ENCODE measurements around the gene ATP2A1.

The ATP2A1 gene

GRCh38 chr16:28915181-28915580 is 36.9 kb downstream of the ATP2A1 start:
- TF ChIP-seq NFIC (IDR thresholded peaks at IDR 0.05) (no peak), YY1 (IDR thresholded peaks at IDR 0.05; ENCODE audit: low read depth) (no peak), TAF1 (IDR thresholded peaks at IDR 0.05; ENCODE audit: low read depth) (no peak), CREB1 (IDR thresholded peaks at IDR 0.05; ENCODE audit: low read depth) (no peak), ZBTB7A (IDR thresholded peaks at IDR 0.05; ENCODE audit: low read depth) (no peak), RAD21 (IDR thresholded peaks at IDR 0.05; ENCODE audit: low read depth) (no peak), EP300 (IDR thresholded peaks at IDR 0.05; ENCODE audit: borderline replicate concordance) (no peak), CEBPB (IDR thresholded peaks at IDR 0.05) (no peak), EGR1 (IDR thresholded peaks at IDR 0.05) (no peak), REST (IDR thresholded peaks at IDR 0.05; ENCODE audit: low read depth) (no peak), TCF12 (IDR thresholded peaks at IDR 0.05; ENCODE audit: low read depth) (no peak), TEAD4 (IDR thresholded peaks at IDR 0.05) (no peak), FOXM1 (IDR thresholded peaks at IDR 0.05; ENCODE audit: borderline replicate concordance, low read depth) (no peak)

- TF ChIP-seq REST (IDR thresholded peaks at IDR 0.05; ENCODE audit: low read depth) (no peak), TEAD4 (IDR thresholded peaks at IDR 0.05) (no peak)
Measured at GRCh38 chr16:28917095-28917494, 38.8 kb downstream of the ATP2A1 start.

- no peak for TF ChIP-seq TEAD4 (IDR thresholded peaks at IDR 0.05)
- TF ChIP-seq EP300 (IDR thresholded peaks at IDR 0.05; ENCODE audit: borderline replicate concordance) = no peak
- TF ChIP-seq EGR1 (IDR thresholded peaks at IDR 0.05) = no peak
- no peak for TF ChIP-seq TCF12 (IDR thresholded peaks at IDR 0.05; ENCODE audit: low read depth)
- no peak for TF ChIP-seq ZBTB7A (IDR thresholded peaks at IDR 0.05; ENCODE audit: low read depth)
- TF ChIP-seq CEBPB (IDR thresholded peaks at IDR 0.05) = no peak
- no peak for TF ChIP-seq CREB1 (IDR thresholded peaks at IDR 0.05; ENCODE audit: low read depth)
- no peak for TF ChIP-seq RAD21 (IDR thresholded peaks at IDR 0.05; ENCODE audit: low read depth)
- no peak for TF ChIP-seq NFIC (IDR thresholded peaks at IDR 0.05)
- TF ChIP-seq USF1 (IDR thresholded peaks at IDR 0.05) = no peak
- TF ChIP-seq TAF1 (IDR thresholded peaks at IDR 0.05; ENCODE audit: low read depth) = no peak
- TF ChIP-seq REST (IDR thresholded peaks at IDR 0.05; ENCODE audit: low read depth) = no peak
- no peak for TF ChIP-seq MAX (IDR thresholded peaks at IDR 0.05)
- TF ChIP-seq YY1 (IDR thresholded peaks at IDR 0.05; ENCODE audit: low read depth) = no peak
- no peak for TF ChIP-seq FOXM1 (IDR thresholded peaks at IDR 0.05; ENCODE audit: borderline replicate concordance, low read depth)
Measured at GRCh38 chr16:28918698-28919097, 40.4 kb downstream of the ATP2A1 start.

GRCh38 chr16:28923231-28923587 is 44.9 kb downstream of the ATP2A1 start:
- no peak for TF ChIP-seq REST (IDR thresholded peaks at IDR 0.05; ENCODE audit: low read depth)
- no peak for TF ChIP-seq NFIC (IDR thresholded peaks at IDR 0.05)
- no peak for TF ChIP-seq FOXM1 (IDR thresholded peaks at IDR 0.05; ENCODE audit: borderline replicate concordance, low read depth)
